GM18499 (cell line): ENCODE data around the gene MNT.

Experiments
- ATAC-seq: cut with Tn5 transposase; IDR thresholded peaks from one replicate; pipeline ENCODE4 v1.9.1; 2021; ENCODE audit warnings: moderate number of reproducible peaks; ENCODE audit not compliant: insufficient read depth, unreplicated experiment

Gene MNT

DNA sequence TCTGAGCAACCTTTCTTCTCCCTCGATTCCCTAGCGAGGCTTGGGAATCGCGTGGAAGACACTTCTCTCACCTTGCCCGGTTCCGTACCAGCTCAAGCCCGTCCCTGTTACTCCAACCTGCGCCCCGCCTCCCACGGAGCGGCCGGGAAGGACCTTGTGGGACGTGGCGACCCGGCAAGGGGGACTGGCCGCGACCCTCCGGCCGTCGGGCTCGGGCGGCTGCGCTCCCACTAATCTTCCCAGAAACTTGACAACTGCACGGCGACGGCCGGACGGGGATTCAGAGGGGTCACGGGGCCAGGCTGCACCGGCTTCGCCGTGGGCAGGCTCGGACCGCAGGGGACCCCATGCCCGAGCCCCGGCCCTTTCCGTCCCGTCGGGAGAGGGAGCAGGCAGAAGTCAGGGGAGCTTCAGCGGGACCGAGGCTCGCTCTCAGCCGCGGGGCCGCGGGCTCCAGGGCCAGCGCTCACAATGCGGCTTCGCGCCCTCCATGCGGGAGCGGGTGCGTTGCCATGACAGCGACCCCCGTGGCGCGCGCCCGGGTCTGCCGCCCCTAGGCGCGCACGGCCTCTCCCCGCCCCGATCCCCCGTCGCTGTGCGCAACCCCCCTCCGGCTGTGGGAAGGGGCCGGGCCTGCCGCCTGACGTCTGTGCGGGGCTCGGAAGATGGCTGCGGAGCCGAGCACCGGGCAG is 63.9 kb downstream of the MNT start, which contains the start of gene SGSM2:
SGSM2 (plus strand) TSS at position 650 of the 692 bp plus-strand sequence. CDS start 188 bp downstream, outside the sequence.
- no peak for ATAC-seq

- ATAC-seq: no peak
Measured at GRCh38 chr17:2336215-2336851, 64.5 kb downstream of the MNT start, which contains the start of gene TSR1. Gene TSR1, minus strand, starts transcription at chr17:2336457. Its CDS starts 30 bp downstream, at chr17:2336427.

DNA sequence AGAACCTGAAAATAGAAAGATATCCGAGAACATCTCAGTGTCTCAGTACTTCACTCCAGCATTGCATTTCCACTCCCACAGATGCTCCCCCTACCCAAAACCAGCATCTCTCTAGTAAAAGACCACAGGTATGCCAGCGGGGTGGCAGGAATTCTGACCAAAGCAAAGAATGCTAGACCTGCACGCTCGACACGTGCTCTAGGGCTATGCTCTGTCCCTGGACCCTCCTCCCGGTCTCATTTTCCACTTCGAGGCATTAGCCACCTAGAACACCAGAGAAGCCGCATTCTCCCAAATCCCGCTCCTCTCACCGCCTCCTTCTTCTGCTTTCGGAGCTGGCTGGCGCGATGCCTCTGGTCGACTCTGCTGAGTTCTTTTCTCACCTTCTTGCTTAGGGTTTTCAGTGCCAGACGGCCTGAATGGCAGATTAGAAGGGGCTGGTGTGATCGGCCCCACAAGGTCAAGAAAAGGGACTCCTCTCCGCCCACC is 65.1 kb downstream of the MNT start:
- no peak for ATAC-seq
